ENCODE data around the gene XRRA1. TPM values are rescaled to one million over a fixed set of nuclear protein-coding genes. Genes with fewer than 3 reads are reported as not detected.

The XRRA1 gene
- total RNA-seq, 1 donor from 2014 or later = 11.4 TPM

GRCh38 chr11:74842967-74843366, 105.9 kb downstream of the XRRA1 start:
- no peak for TF ChIP-seq CTCF (IDR thresholded peaks at IDR 0.05)
- H3K4me1 ChIP-seq = no peaks in the 10 kb centered on the region
- intact Hi-C loops (cut with DNase I) = no loop called here
- no peaks in the 10 kb centered on the region for H3K9me3 ChIP-seq
- no peak overlapping the region for H3K27ac ChIP-seq
- no peaks in the 10 kb centered on the region for H3K27me3 ChIP-seq
- DNase-seq (ENCODE audit: low spot score in 2 of 2) = no peak
- H3K36me3 ChIP-seq = peaks cover 23 to 56% of the 10 kb centered on the region in 2 donors
- H3K4me3 ChIP-seq = no peak overlapping the region

GRCh38 chr11:74840486-74840885, 108.4 kb downstream of the XRRA1 start:
- intact Hi-C loops (cut with DNase I) = no loop called here
- Histone ChIP-seq H3K9me3 (no peaks in the 10 kb centered on the region), H3K27me3 (no peaks in the 10 kb centered on the region), H3K36me3 (peaks cover 37 to 67% of the 10 kb centered on the region in 2 donors), H3K4me3 (no peak overlapping the region), H3K27ac (no peak overlapping the region), H3K4me1 (no peaks in the 10 kb centered on the region)
- TF ChIP-seq CTCF (IDR thresholded peaks at IDR 0.05) = no peak
- DNase-seq (ENCODE audit: low spot score in 2 of 2) = no peak

GRCh38 chr11:74839971-74840370, 108.9 kb downstream of the XRRA1 start:
- Histone ChIP-seq H3K36me3 (peaks cover 40 to 67% of the 10 kb centered on the region in 2 donors), H3K27me3 (no peaks in the 10 kb centered on the region), H3K9me3 (no peaks in the 10 kb centered on the region), H3K4me3 (no peak overlapping the region), H3K27ac (no peak overlapping the region), H3K4me1 (no peaks in the 10 kb centered on the region)
- TF ChIP-seq CTCF (IDR thresholded peaks at IDR 0.05) = no peak
- intact Hi-C loops (cut with DNase I) = no loop called here
- no peak for DNase-seq (ENCODE audit: low spot score in 2 of 2)

- H3K27ac ChIP-seq = no peak overlapping the region
- intact Hi-C loops (cut with DNase I) = no loop called here
- H3K36me3 ChIP-seq = peaks cover 40 to 66% of the 10 kb centered on the region in 2 donors
These were observed 109.4 kb downstream of the XRRA1 start for GRCh38 chr11:74839446-74839845.

GRCh38 chr11:74838188-74838587, 110.7 kb downstream of the XRRA1 start:
- DNase-seq (ENCODE audit: low spot score in 2 of 2) = no peak
- no peak for TF ChIP-seq CTCF (IDR thresholded peaks at IDR 0.05)
- intact Hi-C loops (cut with DNase I) = no loop called here
- H3K4me1 ChIP-seq = no peaks in the 10 kb centered on the region
- H3K4me3 ChIP-seq = no peak overlapping the region
- no peaks in the 10 kb centered on the region for H3K27me3 ChIP-seq
- H3K27ac ChIP-seq = no peak overlapping the region
- no peaks in the 10 kb centered on the region for H3K9me3 ChIP-seq
- peaks cover 34 to 53% of the 10 kb centered on the region in 2 donors for H3K36me3 ChIP-seq

More at GRCh38 chr11:74839446-74839845, 109.4 kb downstream of the XRRA1 start:
- Histone ChIP-seq H3K9me3 (no peaks in the 10 kb centered on the region), H3K27me3 (no peaks in the 10 kb centered on the region), H3K4me3 (no peak overlapping the region), H3K4me1 (no peaks in the 10 kb centered on the region)
- TF ChIP-seq CTCF (IDR thresholded peaks at IDR 0.05) = no peak
- DNase-seq (ENCODE audit: low spot score in 2 of 2) = no peak

- DNase-seq (ENCODE audit: low spot score in 2 of 2) = no peak
- Histone ChIP-seq H3K27ac (no peak overlapping the region), H3K4me3 (no peak overlapping the region), H3K4me1 (no peaks in the 10 kb centered on the region), H3K36me3 (peaks cover 25 to 43% of the 10 kb centered on the region in 2 donors), H3K27me3 (no peaks in the 10 kb centered on the region), H3K9me3 (no peaks in the 10 kb centered on the region)
- TF ChIP-seq CTCF (IDR thresholded peaks at IDR 0.05) = no peak
- intact Hi-C loops (cut with DNase I) = no loop called here
These were observed 111.7 kb downstream of the XRRA1 start for GRCh38 chr11:74837191-74837590.

Measured in ascending aorta (tissue), 2 donors.